Ovary (tissue), 3 donors: ENCODE data around the gene RPTOR.

Experiments used
- EP300 ChIP-seq: sonication (generic); formaldehyde crosslinking; IDR thresholded peaks from one replicate; pipeline ENCODE4 v1.6.1; 2017; ENCODE audit warnings: antibody characterized with exemption
- POLR2A ChIP-seq: fragments of 450-650 bp; IDR thresholded peaks from one replicate; pipeline ENCODE4 v1.6.1; 2017; ENCODE audit warnings: antibody characterized with exemption, mild to moderate bottlenecking, moderate library complexity
- TF ChIP-seq, protein P1 (sequence below), 3 donors: fragments of 450-650 bp in 2 of 3; fragments of 200-600 bp in 1 of 3; IDR thresholded peaks; one replicate each; pipeline versions ENCODE4 v1.5.1 to v1.8.0; 2016 to 2022; ENCODE audit warnings: antibody characterized with exemption in 3 of 3, mild to moderate bottlenecking in 1 of 3
- donor health status: DM: no; HTN: no; CAD: no.

DNA sequence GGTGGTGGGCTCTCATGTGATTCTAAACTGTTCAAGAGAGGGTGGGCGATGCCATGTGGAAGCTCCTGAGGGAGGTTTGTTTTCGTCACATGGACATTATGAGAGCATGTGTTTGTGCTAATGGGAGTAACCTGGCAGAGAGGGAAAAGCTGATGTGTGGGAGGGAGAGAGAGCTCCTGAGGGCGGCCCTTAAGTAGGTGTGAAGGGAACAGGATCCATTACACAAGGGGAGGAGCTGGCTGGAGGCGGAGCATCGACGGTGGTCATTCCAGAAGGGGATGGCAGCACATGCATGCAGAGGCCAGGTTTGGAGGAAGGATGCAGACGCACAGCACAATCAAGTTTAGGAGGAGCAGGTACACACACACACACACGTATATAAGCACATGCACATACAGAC lies 197.5 kb downstream of the RPTOR start:
- TF ChIP-seq, protein P1, sequence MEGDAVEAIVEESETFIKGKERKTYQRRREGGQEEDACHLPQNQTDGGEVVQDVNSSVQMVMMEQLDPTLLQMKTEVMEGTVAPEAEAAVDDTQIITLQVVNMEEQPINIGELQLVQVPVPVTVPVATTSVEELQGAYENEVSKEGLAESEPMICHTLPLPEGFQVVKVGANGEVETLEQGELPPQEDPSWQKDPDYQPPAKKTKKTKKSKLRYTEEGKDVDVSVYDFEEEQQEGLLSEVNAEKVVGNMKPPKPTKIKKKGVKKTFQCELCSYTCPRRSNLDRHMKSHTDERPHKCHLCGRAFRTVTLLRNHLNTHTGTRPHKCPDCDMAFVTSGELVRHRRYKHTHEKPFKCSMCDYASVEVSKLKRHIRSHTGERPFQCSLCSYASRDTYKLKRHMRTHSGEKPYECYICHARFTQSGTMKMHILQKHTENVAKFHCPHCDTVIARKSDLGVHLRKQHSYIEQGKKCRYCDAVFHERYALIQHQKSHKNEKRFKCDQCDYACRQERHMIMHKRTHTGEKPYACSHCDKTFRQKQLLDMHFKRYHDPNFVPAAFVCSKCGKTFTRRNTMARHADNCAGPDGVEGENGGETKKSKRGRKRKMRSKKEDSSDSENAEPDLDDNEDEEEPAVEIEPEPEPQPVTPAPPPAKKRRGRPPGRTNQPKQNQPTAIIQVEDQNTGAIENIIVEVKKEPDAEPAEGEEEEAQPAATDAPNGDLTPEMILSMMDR (IDR thresholded peaks at IDR 0.05): no peak
- TF ChIP-seq POLR2A (no peak), EP300 (no peak)
